Suprapubic skin (tissue), 3 donors: ENCODE data around the gene ANTXR1.

Experiments
- EP300 ChIP-seq: sonication (generic); formaldehyde crosslinking; IDR thresholded peaks from one replicate; pipeline ENCODE4 v1.6.1; 2017; ENCODE audit warnings: antibody characterized with exemption
- POLR2A ChIP-seq, 2 donors: fragments of 450-650 bp; IDR thresholded peaks; one replicate each; pipeline ENCODE4 v1.6.1; 2017; ENCODE audit warnings: antibody characterized with exemption in 2 of 2, mild to moderate bottlenecking in 2 of 2, moderate library complexity in 2 of 2
- TF ChIP-seq, protein P1 (sequence below), 2 donors: fragments of 200-600 bp in 1 of 2; fragments of 450-650 bp in 1 of 2; sonication (generic) in 1 of 2; IDR thresholded peaks; one replicate each; pipeline ENCODE4 v1.5.1; 2016 to 2019; ENCODE audit warnings: antibody characterized with exemption in 2 of 2, mild to moderate bottlenecking in 1 of 2, moderate library complexity in 1 of 2

- TF ChIP-seq, protein P1, sequence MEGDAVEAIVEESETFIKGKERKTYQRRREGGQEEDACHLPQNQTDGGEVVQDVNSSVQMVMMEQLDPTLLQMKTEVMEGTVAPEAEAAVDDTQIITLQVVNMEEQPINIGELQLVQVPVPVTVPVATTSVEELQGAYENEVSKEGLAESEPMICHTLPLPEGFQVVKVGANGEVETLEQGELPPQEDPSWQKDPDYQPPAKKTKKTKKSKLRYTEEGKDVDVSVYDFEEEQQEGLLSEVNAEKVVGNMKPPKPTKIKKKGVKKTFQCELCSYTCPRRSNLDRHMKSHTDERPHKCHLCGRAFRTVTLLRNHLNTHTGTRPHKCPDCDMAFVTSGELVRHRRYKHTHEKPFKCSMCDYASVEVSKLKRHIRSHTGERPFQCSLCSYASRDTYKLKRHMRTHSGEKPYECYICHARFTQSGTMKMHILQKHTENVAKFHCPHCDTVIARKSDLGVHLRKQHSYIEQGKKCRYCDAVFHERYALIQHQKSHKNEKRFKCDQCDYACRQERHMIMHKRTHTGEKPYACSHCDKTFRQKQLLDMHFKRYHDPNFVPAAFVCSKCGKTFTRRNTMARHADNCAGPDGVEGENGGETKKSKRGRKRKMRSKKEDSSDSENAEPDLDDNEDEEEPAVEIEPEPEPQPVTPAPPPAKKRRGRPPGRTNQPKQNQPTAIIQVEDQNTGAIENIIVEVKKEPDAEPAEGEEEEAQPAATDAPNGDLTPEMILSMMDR (IDR thresholded peaks at IDR 0.05), result no peak
- TF ChIP-seq POLR2A (IDR thresholded peaks at IDR 0.05) (no peak), EP300 (no peak)
These were observed 285.3 kb downstream of the ANTXR1 start for GRCh38 chr2:69298261-69298660.
